GM18499 (cell line): Measurements from ENCODE around the gene AFF3.

Experiments
- ATAC-seq: cut with Tn5 transposase; IDR thresholded peaks from one replicate; pipeline ENCODE4 v1.9.1; 2021; ENCODE audit warnings: moderate number of reproducible peaks; ENCODE audit not compliant: insufficient read depth, unreplicated experiment

Gene AFF3

GRCh38 chr2:100016756-100017155 is 125.6 kb downstream of the AFF3 start:
- ATAC-seq, result no peak

DNA sequence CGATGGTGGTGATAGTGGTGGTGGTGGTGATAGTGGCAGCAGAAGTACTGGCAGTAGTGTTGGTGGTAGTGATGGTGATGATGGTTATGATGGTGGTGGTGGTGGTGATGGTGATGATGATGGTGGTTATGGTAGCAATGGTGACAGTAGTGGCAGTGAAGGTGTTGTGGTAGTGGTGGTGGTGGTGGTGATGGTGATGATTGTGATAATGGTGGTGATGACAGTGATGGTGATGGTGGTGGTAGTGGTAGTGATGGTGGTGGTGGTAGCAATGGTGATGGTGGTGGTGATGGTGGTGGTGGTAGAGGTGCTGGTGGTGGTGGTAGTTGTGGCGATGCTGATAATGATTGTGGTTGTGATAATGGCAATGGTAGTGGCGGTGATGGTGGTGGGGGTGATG is 126.5 kb downstream of the AFF3 start:
- no peak for ATAC-seq

DNA sequence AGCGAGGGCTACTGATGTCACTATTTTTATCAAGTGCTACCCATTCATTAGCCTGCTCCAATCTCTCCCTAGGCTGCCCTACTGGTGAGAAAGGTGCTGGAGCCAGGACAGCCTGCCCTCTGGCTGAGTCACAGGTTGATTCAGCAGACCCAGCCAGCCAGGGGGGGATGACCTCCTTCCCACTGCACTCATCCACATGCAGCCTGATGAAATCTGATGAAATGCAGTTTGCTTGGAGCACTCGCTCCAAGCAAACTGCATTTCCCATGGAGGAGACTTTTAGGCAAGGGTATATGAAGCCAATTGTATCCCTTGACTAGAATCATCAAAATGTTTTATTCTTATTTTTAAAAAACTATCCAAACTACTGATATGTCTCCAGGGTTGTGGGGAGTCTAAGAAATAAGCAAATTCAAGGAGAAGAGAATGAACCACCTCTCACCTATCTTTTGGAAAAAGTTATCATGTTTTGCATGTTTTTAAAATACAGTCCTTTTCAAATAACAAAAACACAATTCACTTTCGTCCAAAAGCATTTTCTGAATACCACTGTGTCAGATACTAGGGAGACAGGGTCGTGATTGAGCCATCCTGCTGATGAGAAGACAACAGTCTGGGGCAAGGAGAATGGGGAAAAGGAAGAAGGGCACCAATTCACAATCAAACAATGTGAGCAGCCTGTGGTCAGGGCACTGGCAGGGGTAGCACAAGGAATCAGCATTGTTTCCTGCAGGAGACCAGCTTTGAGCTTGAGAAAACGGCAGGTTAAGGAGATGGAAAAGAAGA is 128.3 kb downstream of the AFF3 start:
- no peak for ATAC-seq

GRCh38 chr2:100012561-100012960 is 129.8 kb downstream of the AFF3 start:
- no peak for ATAC-seq

DNA sequence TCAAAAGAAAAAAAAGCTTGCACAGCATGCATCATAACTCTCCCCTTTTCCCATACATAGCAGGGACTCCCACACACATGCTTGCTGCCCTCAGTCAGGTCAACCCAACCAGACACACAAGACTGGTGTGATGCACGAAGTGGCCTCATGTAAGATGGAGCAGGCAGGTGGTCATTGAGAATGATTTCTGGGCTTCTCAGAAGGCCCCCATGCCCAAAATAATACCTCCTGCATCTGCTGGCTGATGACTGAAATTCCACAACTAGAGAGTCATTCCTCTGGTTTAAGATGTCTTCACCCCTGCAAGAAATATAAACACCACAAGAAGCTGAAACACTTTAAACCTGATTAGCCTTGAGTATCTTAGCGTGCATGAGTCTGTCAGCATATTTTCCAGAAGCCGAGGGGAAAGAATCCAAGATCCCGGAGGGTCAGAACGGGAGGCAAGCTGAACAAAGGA is 131.1 kb downstream of the AFF3 start:
- ATAC-seq, result no peak

- ATAC-seq, result no peak
Observed at GRCh38 chr2:100010606-100011005, 131.8 kb downstream of the AFF3 start.

- ATAC-seq, result no peak
Observed at GRCh38 chr2:100009743-100010142, 132.6 kb downstream of the AFF3 start.

- ATAC-seq, result no peak
Observed at GRCh38 chr2:100008956-100009355, 133.4 kb downstream of the AFF3 start.

- no peak for ATAC-seq
Observed at GRCh38 chr2:100006516-100006915, 135.9 kb downstream of the AFF3 start.

DNA sequence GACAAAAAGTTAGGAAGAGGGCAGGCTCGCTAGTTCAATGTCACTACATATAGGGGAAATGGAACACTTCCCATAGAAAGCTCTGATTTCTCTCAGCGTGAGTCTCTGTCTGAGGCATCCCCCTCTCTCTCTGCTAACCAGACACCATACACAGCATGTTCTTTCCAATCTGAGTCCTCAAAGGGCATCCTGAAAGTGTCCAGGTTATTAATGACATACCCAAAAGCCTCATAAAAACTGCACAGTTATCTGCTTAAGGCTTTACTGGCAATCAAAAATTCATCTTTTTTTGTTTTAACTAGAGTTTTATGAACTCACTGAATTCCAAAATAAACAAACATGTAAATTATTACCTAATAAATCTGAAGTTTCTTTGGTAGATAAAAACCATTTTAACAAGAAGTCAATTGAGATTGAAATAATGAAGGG is 137.4 kb downstream of the AFF3 start:
- no peak for ATAC-seq

DNA sequence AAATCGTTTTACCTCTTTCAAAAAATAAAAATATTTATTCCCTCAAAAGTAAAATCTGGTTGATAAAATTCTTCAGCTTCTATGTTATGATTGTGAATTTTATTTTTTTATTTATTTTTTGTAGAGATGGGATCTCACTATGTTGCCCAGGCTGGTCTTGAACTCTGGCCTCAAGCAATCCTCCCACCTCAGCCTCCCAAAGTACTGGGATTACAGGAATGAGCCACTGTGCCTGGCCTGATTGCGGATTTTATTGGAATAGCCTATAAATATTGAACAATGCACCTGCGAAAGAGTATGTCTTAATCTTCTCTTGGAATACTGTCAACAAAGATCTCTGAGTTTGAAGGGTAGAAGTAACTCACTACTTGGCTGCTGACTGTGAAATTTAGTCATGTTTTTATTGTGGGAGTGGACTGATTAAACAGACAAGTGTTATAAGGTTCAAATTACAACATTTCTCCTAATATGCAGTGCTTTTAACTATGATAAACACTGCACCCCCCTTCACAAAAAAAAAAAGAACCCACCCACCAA is 138.0 kb downstream of the AFF3 start:
- no peak for ATAC-seq

DNA sequence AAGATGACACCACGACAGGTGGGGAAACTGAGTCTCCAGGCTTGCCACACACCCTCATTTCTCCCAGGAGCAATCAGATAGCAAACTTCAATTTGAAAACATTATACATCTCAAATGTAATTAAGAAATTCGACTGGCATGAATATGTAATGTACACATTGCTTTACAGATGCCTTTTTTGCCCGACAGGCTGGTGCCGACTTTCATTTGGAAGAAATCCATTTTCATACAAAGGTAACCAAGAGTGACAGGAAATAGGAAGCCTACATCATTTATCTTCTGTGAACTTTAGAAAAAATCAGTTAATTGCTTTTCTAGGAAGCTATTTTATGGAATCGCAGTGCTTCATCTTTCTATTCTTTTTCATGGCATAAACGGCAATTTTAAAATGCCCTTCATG is 140.3 kb downstream of the AFF3 start:
- ATAC-seq, result no peak

GRCh38 chr2:100000915-100001707 is 141.3 kb downstream of the AFF3 start:
- ATAC-seq, result no peak

GRCh38 chr2:99998651-99999320 is 143.6 kb downstream of the AFF3 start:
- ATAC-seq, result no peak

- no peak for ATAC-seq
Observed at GRCh38 chr2:99989905-99990304, 152.5 kb downstream of the AFF3 start.

- ATAC-seq, result no peak
Observed at GRCh38 chr2:99988599-99988998, 153.8 kb downstream of the AFF3 start.

DNA sequence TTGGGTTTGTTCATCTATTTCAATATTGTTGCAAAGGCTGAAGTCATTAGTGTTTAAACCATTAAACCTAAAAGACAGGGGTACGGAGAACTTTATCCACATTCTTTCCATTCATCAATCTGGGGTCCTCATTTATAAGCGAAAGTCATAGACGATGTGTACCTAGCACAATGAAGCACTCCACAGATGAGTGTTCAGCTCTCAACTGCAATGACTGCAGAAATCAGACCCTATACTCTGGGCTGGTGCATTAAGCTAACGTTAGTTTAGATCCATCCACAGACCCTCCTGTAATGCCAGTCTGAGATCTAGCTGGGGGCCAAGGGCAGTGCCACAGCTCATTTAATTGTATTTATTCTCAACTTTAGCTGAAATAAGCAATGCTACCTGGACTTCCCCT is 155.2 kb downstream of the AFF3 start:
- ATAC-seq, result no peak

DNA sequence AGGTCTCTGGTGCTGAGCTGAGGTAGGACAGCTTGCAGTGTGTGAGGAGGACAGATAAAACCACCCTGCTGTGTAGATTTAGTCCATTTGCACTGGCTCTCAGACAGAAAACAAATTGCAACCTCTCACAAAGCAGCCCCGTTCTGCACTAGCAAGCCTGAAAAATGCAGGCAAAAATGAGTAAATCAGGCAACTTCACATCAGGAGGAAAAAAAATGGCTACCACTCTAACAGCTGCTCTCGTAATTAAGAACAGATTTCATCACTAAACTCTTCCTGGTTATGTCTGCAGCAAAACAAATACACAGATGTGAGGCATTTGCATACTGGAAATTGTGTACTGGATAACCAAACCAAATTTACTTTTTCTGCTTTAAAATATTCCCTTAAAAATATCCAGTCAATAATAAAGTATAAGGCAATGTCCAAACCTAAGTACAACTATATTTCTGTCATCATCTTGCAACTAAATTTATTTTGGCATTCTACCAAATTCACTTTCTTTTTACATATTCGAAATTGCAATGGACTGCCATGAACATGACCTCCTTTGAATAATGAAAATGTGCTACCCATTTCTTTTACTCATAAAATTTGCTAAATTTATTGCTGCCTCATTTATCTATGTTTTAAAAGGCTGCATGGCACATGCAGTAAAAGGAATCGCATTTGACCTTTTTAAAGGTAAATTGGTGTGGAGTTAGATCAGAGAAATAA is 157.4 kb downstream of the AFF3 start:
- ATAC-seq, result no peak

DNA sequence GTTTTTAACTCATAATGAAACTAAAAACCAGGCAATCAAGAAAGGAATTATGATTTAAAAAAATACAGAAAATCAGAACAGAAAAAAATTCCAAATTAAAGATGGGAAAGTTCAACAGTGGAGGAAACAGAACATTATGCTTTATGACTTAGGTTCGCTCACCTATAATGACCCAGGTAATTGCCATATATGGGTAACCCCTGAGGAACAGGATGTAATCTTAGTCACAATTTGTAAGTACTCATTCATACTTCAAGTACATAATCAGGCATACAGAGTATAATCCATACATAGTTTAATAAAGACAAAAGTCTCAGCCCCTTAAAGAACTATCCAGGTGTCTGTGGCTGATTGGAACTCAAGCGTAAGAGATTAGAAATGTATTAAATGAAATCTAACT is 159.6 kb downstream of the AFF3 start:
- ATAC-seq, result no peak

- no peak for ATAC-seq
Observed at GRCh38 chr2:99981840-99982239, 160.6 kb downstream of the AFF3 start.
